Hematopoietic multipotent progenitor cell treated with erythropoietin and hydrocortisone succinate and interleukin-3 and kit ligand, for 6 days (in vitro differentiated cells): Measurements from ENCODE around the gene SNCAIP.
"Not testable (repeated sequence)": the region's sequence is repeated elsewhere in the genome, so short reads cannot be mapped to it uniquely, and the experiment has no call there.

ENCODE experiments used
- DNase-seq: peaks from one replicate; pipeline ENCODE4 v3.0.0-alpha.2; 2015

Gene SNCAIP

DNA sequence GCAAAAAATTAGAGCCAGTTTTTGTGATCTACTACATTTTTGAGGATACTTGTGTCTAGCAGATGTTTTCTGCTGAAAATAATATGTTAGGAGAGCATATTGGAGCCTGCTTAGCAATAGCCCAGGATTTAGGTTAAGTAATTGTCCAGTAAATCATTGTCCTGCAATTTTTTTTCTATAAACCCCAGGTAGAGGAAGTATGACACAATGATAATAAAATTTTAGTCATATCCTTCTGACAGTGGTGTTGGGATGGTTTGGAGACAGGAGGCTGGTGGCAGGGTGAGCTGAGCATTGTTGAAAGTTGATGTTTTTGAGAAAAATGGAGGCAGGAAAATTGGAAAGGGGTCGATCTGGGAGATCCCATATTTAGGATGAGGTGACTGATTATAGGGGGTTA, 3.5 kb downstream of the SNCAIP start:
- DNase-seq: no peak

DNA sequence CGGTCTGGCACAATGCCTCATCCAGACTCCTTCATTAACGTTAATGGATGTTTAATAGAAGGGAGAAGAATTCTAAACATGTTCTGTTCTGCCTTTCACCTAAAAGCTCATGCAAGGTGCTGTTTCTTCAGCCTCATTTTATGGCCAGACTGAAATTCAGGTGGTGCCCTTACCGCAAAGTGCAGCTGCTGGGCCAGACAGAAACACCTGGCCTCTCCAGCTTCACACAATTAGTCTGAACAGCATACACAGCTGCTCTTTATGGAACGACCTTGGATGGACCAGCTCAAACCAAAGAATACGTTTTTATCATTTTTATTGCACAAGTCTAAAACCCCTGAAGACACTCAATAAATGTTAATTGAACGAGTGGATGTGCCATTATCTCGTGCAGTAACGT, 4.6 kb downstream of the SNCAIP start:
- DNase-seq: no peak

DNA sequence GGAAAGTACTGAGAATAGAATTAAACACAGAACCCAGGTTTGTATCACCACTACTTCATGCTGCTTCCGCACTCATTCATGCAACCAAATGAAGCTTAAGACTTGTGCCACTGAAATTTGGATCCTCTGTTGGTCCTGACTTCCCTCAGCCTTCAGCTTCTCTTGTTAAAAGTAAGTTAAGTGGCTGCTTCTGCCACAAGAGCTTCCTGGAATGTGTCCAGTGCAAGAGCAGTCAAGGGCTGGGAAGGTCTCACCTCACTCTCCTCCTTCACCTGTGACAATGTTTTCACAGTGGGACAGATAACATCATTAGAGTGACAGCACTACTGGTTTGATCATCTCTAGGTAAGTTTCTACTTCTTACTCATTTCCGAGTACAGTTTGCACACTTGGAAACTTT, 7.9 kb downstream of the SNCAIP start:
- no peak for DNase-seq

DNA sequence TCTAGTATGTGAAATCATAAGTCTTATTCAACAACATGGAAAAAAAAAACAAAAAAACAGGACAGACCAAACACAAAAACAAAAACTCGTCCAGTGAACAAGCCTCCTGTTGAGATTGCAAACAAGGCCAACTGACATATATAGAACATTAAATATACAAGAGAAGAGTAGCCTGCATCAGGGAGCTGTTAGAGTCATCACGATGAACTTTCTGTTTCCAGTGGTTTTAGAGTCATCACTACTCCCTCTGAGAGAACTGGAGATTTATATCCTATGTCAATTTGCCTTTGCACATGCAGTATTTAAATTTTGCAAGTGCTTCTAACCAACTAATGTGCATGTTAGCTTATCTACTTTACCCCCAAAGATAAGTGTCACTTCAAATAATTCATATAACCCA, 9.9 kb downstream of the SNCAIP start:
- DNase-seq: no peak

DNA sequence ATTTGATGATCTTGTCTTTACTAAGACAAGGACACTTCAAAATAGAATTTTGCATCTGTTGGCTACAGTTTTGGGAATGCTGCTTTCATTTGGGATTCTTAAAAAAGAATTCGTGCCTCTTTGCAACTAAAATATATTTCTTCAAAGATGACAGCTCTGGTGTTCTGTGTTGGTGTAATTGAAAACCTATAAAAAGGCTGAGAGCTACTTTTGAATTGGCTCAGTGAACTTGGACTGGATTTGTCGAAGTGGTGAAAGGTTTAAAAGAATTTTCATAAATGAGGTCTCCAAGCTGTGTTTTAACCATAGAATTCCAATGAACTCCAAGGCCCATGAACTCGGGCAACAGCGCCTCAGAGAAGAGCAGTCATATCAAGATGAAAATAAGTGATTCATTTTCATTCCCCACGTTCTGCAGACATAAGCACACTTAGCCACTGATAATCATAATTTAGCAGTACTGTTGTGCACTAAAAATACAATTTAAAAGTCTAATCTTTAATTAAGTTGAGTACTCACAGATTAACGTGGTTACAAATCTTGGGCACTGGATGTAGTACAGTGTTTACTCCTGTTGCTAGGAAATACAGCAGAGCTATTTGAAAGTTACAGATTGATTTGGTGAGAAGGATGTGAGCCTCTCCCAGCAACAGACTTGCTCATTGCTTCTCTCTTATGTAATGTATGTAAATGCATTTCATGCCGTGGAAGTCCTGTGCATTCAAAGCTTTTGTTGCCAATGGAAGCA, 10.9 kb downstream of the SNCAIP start:
- DNase-seq: no peak

DNA sequence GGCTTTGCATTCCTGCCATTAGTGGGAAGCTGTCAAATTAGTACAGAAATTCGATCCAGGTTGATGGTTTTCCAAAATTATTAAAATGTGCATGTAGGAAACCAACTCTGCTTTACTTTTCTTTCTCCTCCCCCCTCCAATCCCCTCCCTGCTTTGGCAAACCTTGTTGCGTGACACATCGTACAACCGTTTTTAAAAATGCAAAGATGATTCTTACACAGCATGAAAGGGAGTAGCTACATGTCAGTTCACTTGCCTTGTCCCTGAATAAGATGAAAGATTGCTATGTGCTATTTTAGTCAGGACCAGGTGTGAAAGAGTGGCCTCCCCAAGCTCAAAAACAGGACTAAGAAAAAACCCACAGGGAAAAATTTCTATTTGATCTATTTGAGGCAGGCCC, 11.7 kb downstream of the SNCAIP start:
- no peak for DNase-seq

DNA sequence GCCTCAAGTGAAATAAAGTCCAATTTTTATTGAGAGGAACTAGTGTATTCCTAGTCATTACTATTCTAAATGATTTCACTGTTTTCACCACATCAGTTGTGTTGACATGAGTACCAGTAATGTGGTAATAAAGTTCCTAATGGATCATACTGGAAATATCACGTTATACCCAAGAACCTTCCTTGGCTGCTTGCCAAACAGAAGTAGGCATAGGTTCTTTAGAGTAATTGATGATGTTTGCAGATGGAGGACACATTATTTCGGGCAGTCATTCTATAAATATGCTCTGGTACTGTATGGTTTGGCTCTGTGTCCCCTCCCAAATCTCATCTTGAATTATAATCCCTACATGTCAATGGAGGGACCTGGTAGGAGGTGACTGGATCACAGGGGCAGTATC, 15.1 kb downstream of the SNCAIP start:
- DNase-seq: no peak

DNA sequence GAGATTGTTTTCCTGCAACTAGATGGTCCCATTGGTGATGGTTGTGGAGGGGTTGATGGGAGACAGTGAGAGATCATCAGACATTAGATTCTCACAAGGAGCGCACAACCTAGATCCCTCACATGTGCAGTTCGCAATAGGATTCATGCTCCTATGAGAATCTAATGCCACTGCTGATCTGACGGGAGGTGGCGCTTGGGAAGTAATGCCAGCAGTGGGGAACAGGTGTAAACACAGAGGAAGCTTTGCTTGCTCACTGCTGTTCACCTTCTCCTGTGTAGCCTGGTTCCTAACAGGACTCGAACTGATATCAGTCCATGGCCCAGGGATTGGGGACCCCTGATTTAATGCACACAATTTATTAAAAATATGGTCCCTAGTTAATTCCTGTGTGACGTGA, 18.8 kb downstream of the SNCAIP start:
- DNase-seq: no peak

DNA sequence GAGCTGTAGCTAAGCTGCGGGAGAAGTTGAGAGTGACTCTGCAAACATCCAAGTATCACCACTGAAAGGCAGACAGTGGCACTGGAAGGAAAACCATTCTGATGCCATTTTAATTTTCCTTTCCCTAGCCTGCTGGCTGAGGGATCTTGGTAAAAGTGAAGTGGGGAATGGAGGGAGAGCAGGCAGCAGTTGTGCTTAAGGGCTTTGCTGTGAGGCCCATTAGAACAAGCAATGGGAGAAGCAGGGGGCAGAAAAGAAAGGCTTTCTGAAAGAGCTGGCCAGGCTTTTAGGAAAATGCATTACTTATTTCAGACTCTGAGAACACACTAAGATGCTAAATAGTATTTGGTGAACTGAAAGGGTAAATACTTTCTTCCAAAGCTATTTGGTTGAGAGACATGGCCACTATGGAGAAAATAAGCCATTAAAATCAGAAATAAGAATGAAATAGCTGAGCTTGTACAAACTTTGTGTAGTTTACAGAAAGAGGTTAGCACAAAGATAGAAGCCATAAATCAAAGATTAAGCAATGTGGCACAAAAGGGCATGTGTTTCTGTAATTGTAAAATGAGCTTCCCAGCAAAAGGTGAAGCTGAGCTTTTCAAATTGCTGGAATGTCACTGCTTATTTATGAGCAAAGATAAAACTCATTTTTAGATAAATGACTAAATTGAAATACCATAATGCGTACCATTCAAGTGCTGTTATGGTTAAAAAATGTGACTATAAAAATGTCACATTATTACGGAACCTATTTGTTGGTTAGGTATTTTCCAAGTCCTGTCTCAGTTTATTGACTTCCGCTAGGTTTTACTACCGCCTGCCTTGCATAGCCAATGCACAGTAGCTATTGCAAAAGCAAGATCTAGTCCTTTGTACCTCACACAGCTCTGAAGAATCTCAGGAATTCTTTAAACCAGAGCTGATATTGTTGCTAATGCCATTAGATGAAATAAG, 20.8 kb downstream of the SNCAIP start:
- no peak for DNase-seq

DNA sequence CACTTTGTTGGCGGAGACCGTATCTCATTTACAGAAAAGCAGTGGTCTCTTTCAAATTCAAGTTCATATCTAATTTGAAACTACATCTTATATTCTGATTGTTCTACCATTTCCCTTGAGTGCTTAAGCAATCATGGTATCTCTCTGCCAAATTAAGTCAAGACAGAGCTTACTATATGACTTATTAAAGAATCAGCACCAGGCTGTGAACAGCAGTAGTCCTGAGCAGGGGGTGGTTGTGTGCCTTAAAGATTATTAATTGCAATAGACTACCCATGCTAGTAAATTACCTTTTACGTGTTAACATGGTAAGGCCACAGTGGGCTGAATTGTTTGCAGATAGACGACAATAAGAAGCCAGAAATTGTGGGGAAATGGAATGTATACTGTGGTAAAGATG, 21.5 kb downstream of the SNCAIP start:
- no peak for DNase-seq

DNA sequence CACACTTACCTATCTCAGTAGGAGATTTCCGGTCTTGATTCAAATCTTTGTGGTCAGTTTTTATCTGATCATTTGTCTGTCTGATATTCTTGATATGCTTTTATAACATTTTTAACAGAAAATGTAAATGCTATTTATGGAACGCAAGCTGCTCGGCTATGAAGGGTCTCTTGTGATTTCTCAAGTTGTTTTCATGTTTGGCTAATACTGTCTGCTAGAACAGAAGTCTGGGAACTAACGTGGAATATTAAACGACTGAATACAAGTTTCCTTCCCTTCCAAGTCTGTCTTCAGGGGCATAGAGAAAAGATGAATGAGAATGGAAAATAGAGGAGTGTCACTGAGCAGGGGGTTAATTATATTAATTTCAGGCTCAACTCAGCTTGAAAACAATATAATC, 27.6 kb downstream of the SNCAIP start:
- no peak for DNase-seq

DNA sequence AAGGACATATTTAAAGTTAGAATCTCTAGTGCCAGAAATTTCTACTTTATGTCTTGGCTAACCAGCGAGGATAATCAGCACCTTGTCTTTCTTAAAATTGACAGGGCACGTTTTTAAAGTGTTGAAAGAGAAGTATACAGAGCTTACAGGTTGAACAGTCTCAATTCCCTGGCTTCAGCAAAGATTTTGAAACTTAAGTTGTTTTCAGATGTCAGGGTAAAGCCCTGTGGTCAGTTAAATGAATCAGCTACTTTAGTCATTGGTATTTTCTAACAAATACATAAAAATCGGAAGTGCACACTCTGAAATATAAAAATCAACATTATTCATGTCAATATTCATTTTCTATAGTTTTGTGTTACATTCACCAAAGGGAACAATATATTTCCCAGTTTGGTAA, 29.1 kb downstream of the SNCAIP start:
- DNase-seq: no peak

DNA sequence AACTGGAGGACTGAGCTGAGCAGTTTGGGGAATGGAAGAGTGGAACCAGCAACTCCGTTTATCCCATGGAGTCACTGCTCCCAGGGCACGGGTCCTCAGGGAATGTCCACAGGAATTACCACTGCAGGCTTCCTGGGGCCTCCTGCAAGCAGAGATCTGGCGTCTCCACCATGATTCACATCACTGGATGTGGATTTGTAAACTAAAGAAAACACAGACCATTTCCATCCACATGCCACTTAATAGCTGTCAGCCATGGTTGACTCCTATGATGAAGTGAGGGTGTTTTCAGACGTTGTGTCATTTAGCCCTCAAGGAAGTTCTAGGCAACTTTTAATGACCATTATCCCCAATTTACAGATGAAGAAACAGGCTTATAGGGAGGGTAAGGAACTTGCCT, 30.2 kb downstream of the SNCAIP start:
- no peak for DNase-seq

DNA sequence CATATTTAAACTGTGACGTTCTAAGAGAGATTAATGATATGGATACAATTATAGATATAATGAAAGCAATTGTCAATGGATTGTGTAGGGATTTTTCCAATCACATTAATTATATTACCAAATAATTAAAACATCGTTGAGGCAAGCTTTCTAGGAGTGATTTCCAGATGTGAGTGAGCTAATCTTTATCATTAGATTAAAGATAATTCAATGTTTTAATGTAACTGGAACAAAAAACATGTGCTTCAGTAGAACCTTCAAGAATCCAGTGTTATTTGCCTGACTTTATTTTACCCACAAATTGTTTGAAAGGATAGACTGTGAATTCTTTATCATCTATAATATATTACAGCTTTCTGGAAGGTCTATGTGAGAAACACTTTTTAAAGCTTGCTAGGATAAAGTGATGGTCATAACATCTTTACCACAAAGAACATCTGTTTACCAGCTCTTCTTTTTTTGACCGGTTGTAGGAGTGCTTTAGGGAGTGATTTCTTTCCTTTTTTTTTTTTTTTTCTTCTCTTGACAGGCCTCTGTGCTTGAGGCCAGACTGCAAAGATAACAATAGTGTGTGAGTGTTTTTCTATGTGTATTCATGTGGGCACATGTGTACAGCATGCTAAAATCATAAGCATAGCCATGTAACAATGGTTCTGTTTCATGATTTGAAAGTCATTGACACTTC, 35.0 kb downstream of the SNCAIP start:
- DNase-seq: no peak

DNA sequence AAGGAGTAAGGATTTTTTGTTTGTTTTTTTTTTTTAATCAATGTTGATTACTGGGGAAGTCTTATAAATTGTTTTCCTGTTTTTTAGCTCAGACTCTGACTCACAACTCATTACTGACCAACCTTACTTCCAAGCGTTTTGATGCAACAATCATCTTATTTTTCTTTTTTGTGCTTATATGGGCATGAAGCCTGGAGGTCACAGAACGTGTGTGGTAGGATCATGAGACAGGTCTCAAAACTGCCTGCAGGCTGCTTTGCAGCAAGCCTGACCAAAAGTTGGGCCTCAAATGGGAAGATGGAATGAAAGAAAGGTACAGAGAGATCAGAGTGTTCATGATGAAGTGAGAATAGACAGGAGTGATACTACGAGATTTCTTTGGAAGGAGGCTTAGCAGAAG, 38.5 kb downstream of the SNCAIP start:
- DNase-seq: no peak

DNA sequence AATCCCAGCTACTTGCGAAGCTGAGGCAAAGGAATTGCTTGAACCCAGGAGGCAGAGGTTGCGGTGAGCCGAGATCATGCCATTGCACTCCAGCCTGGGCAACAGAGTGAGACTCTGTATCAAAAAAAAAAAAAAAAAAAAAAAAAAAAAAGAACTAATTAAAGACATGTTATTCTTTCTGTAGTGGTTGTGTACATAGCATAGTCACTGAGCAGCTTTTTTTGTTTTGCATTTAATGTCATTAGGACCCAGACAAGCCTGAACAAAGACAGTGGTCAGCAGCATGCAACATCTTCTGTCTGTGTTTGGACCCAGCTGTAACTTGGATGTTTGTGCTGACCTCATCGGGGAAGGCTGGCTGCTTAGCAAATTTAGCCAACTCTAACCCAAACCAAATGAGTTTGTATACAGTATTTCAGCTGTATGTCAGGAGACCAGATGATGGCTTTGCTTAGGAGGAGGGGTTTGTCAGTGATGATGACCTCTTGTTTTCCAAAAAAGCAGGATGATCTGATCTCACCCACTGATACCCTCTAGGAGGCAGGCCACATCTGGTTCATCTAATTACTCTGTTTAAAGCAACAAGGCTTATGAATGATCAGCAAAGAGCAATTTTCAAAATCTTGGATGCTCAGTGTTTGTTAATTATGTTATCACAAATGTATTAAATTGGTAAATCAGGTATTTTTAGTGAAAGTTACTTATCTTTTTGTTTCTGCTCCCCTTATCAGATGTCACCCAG, 39.5 kb downstream of the SNCAIP start:
- DNase-seq: no peak

DNA sequence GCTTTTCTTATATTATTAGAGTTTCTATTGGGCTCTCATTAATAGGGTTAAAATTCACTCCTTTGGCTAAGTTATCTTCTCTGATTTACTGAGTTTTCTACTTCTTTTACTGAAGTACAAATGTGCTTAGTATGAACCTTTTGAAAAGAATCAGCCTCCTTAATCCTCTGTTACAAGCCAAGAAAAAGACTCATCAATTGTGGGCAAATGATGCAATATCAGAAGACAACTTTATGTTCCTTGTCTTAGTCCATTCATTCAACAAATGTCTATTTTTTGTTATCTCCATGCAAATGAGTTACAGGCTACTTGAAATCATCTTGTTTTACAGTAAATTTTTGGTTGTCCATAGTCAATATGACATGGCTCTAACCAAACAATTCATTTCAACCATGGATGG, 40.3 kb downstream of the SNCAIP start:
- DNase-seq: no peak

DNA sequence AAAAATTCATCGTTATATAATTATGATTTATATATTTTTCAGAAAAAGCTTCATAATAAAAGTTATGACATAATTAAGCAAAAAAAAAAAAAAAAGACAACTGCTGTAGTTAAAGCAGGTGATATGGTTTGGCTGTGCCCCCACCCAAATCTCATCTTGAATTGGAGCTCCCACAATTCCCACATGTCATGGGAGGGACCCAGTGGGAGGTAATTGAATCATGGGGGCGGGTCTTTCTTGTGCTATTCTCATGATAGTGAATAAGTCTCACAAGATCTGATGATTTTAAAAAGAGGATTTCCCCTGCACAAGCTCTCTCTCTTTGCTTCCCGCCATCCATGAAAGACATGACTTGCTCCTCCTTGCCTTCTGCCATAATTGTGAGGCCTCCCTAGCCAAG, 41.3 kb downstream of the SNCAIP start:
- DNase-seq: not testable (repeated sequence)

DNA sequence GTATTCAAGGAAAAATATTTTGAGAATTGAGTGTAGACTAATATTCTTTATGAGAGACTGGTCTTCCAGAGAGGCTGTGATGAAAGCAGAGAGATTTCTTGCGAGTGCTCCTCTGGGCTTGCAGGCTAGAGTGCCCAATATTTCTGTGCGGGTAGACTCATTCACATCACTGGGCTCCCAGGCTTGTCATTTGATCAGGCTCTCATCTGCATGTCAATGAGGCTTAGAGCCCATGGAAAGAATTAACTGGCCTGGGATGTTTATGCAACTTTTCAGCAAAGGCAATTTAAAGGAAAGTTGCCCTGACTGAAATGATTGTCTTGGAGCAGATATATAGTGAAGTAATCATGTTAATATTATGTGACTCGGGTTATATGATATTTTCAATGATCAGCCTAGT, 42.3 kb downstream of the SNCAIP start:
- no peak for DNase-seq

DNA sequence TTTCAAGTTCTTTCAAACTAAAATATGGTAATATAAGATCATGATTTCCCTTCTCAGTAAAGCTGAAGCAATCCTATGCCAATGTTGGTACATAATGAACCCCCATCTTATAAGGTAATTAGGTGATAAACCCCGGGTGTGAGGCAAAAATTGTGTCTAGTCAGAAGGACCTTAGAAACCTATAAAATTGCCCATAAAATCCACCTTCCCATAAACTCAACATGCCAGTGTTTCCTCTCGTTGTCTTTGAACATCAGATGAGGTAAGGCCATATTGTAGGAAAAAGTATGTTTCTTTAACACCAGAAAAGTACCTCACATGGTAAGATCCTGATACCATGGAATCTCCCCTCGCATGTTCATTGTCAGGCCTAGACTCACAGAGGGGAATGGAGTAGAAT, 43.3 kb downstream of the SNCAIP start:
- no peak for DNase-seq

DNA sequence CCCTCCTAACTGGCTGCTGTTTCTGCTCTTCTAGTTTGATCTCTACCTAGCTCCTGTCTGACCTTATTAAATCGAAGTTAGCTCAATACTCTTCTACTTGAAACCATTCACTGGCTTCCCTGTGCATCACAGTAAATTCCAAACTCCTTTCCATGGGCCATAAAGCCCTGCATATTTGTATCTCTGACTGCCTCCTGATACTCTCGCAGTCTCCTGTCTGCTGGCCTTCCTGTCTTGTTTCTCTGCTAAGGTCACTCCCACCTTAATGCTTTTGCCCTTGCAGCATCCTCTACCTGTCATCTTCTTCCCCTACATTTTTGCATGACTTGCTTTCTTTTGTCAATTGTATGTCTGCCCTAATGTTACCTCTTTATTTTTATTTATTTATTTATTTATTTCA, 44.8 kb downstream of the SNCAIP start:
- no peak for DNase-seq

DNA sequence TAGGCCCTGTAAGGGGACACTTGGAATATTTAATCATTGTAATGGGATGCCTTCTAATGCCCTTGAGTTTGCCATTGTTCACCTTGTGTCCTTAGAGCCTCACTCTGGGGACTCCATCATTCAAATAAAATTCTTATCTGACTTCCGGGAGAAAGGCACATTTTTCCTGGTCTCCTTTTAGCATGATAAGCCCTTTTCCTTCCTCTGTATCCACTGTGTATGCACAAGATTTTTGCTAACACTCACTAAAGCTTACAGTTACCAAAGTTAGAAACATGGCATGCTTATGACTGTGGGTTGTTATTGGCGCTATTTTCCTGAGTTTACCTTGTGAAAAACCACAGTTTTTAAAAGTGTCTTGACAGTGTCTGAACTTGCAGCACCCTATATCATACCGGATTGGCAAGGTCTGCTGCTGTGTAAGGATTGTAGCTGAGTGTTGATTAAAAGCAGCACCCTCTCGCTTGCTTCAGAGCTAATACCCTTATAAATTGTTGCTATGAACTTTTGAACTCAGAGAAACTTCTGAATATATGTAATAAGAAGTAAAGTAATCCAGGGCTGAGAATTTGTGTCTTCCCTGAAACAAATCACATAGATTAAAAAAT, 46.4 kb downstream of the SNCAIP start:
- no peak for DNase-seq

DNA sequence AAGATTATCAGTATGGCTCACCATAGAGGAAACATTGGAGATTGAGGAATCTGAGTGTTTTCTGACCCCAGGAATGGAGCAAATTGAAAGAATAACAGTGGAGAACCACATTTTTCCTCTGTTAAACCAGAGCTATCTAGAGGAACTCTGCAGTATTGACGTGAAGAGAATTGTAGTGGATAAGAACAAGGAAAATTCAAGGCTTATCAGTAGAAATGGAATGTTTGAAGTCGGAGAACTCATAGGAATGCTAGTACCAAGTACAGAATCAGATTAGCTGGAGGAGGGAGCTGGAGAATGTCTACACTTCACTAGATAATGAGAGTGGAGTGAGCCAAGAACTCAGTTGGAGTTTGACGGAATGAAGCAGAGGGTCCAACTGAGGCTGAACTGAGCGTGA, 50.3 kb downstream of the SNCAIP start:
- DNase-seq: no peak
